ENCODE measurements around the gene TMEM186.

- TF ChIP-seq CTCF (conservative IDR thresholded peaks at IDR 0.05 in 1 of 2, IDR thresholded peaks at IDR 0.05 in 1 of 2; ENCODE audit: low read depth in 1 of 2, low read length in 2 of 2) = no peak
- TF ChIP-seq EZH2 (IDR thresholded peaks at IDR 0.05; ENCODE audit: low read length, missing control alignments) = no peak
Measured at GRCh38 chr16:8822403-8822802, 25.0 kb upstream of the TMEM186 start.
